Stimulated activated CD4-positive, alpha-beta T cell treated with anti-CD3 and anti-CD28 coated beads, Interleukin-4, amount 100 ng/mL, for 48 hours (primary cell): ENCODE results near the gene DIO3.
"Not testable (repeated sequence)": the region's sequence is repeated elsewhere in the genome, so short reads cannot be mapped to it uniquely, and the experiment has no call there.

Source experiments
- DNase-seq, 2 donors: peaks; one replicate each; pipeline ENCODE4 v3.0.0-alpha.2; 2020; ENCODE audit warnings: low read depth in 2 of 2

The DIO3 gene

DNA sequence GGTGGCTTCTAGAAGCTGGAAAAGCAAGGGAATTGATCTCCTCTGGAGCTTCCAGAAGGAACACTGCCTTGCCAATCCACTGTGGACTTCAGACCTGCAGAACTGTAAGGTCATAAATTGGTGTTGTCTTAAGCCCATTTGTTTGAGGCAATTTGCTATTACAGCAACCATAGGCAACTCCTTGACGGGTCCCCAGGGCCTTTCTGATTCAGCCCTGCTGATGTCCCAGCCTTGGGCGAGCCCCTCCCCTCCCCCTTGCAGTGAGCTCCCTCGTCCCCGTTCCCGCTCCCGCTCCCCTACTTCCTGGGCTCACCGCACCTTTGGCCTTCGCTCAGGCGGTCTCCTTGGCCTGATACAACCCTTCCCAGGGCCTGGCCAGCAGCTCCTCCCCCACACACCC lies 18.9 kb upstream of the DIO3 start:
- DNase-seq = no peak

DNA sequence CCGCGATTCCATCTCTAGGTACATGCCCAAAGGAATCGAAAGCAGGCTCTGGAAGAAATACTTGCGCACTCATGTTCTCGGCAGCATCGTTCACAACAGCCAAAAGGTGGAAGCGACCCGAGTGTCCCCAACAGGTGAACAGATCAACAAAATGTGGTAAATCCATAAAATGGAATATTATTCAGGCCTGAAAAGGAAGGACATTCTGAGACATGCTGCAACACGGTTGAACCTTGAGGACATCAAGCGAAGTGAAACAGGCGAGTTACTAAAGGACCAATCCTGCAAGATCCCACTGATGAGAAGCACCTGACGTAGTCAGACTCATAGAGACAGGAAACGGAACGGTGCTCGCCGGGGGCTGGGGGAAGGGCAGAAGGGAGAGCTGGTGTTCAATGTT lies 17.5 kb upstream of the DIO3 start:
- no peak for DNase-seq

DNA sequence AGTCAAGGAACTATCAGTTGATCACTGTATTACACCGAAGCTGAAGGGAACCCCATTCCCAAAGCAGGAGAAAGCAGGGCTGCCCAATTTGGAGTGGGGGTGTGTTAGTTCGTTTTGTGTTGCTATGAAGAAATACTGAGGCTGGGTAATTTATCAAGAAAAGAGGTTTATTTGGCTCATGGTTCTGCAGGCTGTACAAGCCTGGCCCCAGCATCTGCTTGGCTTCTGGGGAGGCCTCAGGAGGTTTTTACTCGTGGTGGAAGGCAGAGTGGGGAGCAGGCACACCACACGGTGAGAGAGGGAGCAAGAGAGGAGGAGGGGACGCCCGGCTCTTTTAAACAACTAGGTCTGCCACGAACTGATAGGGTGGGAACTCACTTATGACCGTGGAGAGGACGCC lies 16.7 kb upstream of the DIO3 start:
- DNase-seq = no peak

DNA sequence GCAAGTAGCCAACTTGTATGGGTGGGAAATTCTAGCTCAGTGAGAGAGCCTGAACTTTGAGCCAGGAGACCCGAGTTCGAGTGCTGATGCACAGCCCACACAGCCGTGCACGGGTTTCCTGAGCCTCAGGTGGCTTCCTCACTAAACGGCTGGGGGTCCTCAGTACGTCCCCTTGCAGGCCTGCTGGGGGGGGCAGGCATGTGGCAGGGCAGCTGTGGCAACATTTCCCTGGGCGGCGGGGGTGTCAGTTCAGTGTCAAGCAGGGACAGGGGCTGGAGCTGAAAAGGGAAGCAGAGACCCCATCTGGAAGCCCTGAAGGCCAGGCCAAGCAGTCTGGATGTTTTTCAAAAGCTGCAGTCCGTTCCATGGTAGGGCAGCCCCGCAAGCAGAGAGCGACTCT lies 14.6 kb upstream of the DIO3 start:
- no peak for DNase-seq

DNA sequence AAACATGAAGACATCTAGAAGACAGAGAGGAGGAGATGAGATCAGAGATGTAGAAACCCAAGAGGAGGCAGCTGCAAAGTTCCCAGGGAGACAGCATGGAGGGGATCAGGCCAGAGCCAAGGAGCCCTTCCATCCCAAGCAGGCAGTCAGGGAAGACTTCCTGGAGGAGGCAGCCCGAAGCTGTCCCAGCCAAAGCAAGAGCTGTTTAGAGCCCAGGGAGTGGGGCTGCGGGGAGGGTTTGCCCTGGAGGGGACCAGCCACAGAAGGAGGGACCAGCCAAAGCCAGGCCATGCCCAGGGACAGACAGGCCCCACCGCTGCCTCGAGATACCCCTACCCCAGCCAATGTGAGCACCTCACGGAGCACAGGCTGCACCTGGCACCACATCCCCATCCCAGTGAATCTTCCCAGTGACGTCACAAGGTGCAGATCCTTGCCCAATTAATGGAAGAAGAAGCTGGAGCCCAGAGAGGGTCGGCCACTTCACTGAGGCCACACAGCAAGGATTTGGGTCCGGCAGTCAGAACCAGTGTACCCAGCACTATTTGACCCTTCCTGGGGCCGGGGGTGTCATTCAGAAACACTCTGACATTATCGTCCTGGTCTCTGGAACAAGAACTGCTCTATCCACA lies 14.1 kb upstream of the DIO3 start:
- no peak for DNase-seq

DNA sequence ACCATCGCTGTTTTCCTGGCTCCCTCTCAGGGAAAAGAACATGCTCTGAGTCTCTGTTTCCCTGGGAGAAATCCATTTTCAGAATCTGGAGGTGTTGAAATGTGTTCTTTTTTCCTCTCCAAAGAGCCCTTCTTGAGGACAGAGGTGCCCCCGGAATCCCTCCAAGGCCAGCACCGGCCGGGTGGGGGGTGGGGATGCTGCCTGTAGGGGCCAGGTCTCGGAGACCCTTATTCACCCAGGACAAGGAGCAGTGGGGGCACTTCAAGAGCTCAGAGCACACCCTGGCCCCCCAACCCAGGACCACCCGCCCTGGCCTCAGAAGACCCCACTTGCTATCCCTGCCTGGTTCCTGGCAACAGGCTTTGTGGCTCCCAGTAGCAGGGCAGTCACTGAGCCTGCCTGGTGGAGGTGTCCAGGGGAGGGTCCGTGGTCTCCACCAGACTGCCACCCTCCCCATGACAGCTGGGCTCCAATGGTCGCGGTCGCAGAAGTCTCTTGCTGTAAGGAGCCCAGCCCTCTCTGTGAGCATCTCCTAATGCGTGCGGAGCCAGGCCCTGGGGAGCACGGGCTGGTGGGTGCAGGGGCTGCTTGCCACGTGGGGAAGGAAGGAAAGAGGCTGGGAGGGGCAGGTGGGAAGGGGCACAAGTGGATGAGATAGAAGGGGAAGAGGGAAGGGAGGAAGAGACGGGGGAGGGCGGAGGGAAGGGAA lies 13.2 kb upstream of the DIO3 start:
- DNase-seq = no peak

DNA sequence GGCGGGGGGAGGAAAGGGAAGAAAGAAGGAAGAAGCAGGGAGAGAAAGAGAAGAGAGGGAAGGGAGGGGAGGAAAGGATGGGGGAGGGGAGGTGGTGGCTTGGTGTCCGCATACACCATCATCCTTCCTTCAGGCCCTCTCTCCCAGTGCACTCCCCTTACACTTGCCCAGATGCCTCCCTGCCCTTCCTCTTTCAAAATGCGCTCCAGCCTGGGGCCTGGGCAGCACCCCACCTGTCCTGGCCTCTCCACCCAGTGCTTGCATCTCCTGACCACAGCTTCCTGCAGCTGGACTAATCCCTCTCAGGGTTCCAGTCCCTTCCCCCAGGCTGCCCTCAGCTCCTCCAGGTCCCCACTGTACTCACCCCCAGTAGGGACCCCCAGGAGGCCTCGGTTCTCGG lies 12.6 kb upstream of the DIO3 start:
- DNase-seq = no peak

DNA sequence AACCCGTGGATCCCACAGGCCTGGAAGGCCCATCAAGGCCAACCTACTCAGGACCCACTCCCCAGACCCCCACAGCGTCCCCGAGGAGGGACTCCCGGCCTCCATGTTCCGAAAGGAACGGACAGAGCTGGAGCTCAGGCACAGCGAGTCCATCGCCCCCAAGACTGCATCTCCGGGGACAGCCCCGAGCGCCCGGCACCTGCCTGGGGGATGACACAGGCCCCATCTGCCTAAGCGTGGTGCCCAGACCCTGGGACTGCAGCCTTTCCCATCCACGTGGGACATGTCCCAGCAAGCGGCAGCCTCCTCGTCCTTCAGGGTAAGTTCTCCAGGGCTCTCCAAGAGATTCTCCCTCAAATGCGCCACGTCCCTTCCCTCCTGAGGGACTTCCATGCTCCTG lies 12.1 kb upstream of the DIO3 start:
- DNase-seq = no peak

DNA sequence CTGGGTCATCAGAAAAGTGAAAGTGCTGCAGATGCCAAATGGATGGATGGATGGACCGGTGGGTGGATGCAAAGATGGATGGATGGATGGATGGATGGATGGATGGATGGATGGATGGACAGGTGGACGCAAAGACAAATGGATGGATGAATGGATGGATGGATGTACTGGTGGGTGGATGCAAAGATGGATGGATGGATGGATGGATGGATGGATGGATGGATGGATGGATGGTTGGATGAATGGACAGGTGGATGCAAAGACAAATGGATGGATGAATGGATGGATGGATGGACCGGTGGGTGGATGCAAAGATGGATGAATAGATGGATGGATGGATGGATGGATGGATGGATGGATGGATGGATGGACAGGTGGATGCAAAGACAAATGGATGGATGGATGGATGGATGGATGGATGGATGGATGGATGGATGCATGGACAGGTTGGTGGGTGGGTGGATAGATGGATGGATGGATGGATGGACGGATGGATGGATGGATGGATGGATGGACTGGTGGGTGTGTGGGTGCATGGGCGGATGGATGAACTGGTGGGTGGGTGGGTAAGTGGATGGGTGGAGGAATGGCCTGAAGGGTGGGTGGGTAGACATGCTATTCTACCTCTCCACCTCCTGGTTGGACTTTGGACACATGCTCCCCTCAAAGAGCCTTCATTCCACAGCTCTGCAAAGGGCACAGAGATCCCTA lies 10.9 kb upstream of the DIO3 start:
- not testable (repeated sequence) for DNase-seq

DNA sequence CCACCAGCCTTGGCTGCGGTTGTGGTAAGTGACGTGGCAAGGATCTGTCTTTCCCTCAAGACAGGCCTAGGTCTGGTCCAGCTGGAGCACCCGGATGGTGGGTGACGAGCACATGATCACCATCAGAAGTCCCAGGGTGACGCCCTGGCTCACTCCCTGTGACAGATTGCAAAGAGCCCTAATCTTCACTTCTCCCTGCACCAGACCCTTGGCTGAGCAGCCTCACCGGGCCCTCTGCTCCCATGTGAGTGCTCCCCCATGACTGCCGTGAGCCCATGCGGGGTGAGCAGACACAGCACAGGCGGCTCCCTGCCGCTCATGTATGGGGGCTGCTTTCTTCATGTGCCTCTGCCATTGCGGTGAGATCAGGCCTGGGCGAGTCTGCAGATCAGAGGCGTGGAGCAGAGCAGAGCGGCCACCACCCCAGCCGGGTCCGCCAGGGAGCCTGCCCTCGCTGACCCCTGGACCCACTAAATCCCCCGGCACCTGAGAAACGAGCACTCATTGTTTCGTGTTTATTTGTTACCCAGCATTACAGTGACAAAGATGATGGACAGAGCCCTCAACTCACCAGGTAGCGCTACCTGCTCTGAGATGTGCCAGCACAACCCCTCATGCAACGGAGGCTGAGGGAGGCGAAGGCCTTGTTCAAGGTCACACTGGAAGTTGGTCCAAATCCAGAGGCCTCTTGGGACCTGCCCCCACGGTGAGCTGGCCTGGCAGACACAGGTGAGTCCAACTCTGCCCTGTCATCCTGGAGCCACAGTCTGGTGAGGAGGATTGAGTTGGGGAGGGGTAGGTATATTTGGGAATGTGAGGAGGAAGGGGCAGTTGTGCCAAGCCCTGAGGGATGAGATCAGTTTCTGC lies 9.3 kb upstream of the DIO3 start:
- no peak for DNase-seq

DNA sequence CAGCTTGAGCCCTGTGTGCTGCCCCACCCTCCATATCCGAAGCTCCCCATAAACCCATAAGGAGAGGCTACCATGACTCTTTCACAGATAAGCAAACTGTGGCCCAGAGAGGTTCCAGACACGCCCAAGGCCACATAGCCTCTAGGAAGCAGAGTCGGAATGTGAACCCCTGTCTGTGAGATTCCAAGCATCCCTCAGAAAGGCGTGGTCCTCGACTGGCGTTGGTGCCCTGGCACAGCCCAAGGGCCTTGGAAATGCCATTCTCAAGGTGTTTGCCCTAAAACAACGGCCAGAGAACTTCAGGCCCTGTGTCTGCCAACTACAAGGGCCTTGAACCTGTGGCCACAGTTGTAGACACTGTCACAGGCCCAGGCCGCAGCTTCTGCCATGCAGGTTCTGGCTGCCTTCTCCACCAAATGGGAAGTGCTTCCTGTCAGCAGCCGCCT lies 8.5 kb upstream of the DIO3 start:
- no peak for DNase-seq

DNA sequence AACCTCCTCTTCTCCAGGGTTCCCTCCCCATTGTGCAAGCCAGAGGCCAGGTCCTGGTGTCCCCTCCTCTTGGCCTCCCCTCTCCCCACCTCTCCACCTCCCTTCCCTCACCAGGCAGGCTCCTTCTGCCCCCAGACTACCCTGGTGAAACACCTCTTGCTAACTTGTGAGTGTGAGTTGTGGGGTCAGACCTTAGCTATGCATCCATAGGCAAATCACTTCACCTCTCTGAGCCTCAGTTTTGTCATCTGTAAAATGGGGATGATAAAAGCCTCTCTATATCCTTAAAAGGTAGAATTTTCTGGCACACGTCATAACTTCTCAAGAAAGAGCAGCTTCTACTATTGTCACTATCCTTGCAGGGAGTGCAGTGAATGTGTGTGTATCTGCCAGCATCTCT lies 7.9 kb upstream of the DIO3 start:
- DNase-seq = no peak

DNA sequence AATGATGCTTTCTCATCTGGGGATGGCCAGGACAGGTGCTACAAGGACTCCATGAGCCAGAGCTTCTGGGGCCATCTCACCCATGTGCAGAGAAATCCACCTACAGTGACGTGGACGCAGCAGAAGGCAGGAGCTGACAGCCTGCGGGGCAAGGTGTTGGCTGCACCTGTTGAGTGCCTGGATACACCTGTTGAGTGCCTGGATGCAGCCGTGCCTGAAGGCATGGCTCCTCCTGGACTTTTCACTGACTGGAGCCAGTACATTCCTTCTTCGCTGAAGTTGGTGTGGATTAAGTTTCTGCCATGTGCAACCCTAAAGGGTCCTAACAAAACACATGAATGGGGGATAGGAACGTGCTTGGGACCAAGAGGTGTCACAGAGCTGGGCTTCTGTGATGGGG lies 7.4 kb upstream of the DIO3 start:
- no peak for DNase-seq

DNA sequence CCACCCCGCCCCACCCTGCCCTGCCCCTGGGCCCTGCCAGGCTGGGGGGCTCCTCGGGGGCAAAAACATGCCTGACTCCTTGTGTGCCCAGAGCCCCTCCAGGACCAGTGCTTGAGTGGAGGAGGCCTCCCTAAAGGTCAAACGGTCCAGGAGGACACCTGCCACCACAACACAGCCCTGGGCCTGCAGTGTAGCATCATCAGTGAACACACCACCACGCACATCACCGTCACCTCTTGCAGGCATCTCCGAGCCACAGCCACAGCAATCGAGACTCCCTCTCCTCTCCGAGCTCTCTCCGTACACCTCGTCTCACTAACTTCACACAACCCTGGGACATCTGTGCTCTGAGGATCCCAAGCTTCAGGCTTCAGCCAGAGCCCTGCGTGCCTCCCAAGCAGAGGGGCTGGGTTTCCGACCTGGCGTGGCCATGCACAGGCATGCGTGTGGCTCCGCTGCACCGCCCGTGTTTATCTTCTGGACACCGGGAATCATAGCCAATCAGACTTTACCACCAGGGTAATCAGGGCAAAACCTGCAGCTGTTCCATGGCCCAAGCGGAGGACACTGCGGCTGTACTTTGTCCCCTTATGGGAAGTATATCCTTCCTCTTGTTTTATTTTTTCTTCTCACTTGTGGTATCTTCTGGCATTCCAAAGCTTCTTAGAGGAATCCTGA lies 6.2 kb upstream of the DIO3 start:
- DNase-seq = no peak

DNA sequence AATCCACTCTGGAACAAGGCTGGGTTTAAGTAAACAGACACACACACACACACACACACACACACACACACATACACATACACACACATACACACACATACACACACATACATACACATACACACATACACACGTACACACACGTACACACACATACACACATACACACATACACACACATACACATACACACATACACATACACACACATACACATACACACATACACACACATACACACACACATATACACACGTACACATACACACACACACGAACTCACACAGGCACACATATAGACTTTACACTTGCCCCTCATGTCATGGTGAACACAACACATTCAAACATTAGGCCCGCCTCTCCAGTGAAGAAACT lies 5.6 kb upstream of the DIO3 start:
- DNase-seq = not testable (repeated sequence)

DNA sequence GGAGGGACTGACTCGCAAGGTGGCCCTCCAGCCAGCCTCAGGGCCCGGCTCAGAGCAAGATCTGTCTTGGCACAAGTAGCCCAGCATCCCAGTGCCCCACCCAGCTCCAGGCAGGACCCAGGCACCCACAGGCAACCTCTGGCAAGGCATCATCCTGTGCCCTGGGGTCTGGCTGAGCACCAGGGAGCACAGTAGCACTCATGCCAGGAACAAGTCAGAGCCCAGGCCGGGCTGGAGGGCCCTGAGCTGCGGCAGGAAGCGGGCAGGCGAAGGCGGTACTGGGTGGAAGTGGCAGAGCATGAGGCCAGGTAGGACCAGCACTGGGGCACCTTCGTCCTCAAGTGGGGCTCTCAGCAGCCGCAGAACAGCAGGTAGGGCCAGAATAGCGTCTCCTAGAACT lies 5.2 kb upstream of the DIO3 start:
- no peak for DNase-seq

DNA sequence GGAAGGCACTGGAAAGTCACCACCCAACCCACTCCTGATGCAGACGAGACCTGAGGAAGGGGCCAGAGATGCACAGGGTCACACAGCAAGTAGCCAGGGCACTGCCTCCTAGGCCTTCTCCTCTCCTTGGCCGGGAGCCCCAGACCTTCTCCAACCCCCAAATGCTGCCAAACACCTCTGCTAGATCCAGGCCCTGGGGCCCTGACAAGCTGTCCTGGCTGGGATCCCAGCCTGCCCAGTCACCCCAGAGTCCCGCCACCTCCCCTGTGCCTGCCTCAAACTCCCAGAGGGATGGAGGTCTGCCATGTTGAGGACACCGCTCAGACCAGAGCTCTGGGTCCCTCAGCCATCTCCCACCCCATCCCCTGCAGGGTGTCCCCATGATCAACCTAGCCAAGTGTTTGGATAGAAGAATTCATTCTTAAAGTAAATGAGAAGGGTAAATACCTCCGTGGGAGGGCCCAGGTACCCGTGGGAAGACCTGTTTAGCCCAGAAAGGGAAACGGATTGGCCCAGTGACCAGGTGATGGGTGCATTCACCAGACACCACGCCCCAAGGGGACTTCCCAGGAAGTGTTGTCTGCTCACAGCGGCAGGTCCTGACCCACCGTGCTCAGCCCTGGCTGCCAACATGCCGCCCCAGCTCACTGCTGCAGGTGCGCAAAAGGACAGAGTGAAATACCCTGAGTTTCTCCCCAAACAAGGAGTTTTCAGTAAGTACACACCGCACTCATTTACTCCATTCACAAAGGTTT lies 4.6 kb upstream of the DIO3 start:
- DNase-seq = no peak

DNA sequence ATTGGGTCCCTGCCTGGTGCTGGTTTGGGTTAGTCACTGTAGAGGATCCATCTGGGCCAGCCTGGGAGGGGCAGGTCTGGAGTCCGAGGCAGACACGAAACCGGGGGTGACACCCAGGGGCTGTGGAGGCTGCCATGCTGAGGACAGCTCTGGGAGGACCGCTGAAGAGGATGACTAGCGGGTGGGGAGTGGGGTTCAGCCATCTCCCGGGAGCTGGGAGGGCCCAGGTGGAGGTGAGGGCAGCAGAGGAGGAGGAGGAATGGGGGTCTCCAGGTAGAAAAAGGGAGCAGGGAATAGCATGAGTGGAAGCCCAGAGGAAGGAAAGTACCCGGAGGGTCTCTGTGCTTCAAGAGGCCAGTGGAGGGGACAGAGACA lies 4.0 kb upstream of the DIO3 start:
- no peak for DNase-seq

DNA sequence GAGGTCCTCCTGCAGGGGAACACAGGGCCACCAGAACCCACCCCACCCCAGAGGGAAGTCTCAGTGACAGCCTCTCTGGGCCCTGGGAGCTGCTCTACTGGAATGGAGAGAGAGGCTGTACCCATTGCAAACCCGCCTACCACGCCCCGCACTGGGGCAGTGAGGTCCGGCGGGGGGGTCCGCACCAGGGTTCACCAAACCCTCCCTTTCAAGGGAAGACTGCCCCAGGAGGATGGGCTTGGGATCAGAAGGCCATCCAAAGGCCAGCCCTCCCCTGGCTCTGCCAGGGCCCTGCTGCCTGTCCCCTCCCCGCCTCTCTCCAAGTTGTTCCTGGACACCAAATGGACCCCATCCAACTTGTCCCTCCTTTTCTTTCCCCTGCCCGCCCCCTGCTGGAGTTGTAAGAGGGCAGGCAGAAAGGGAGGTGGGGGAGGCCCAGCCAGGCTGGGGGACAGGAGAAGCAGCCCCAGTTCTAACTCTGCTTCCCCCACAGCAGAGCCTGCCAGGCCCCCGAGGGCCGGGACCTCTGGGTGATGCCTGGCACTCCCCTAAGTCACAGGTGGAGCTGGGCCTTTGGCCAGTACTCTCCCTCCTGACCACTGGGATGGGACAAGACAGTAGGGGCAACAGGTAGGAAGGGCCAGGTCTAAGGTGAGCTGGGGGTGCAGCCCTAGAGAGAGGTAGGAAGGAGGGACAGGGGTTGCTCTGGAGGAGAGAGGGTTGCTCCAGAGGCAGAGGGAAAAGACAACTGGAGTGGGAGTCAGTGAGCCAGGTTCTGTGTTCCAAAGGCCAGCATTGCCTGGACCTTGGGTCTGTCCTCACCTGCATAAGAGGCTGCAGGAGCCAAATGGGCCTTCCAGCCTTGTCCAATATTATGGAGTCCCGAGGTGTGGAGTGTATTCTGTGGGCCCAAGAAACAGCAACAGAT lies 3.2 kb upstream of the DIO3 start:
- DNase-seq = no peak

DNA sequence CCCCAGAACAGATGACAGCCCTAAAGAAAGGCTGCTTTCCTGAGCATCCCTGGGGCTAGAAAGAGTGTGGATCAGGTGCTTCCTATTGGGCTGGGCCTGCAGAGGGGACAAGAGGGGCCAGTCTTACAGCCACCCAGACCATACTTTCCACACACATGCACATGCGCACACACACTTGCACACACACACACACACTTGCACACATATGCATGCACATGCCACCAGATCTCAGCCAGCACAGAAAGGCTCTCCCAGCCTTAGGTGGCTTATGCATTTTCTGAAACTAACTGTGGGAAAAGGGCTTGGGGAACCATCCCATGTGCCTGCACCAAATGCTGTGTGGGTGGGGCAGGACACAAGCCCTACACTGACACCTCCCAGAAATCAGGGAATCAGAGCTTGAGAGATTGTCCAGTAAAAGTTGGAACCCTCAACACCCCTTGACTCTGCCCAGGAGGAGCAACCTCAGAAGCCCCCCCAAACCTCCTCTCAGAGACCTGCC lies 2.5 kb upstream of the DIO3 start:
- no peak for DNase-seq
